Occipital lobe (tissue), 2 donors: ENCODE measurements around the gene CLIC4. TPM values are rescaled to one million over a fixed set of nuclear protein-coding genes. Genes with fewer than 3 reads are reported as not detected.
"Not testable (repeated sequence)": the region's sequence is repeated elsewhere in the genome, so short reads cannot be mapped to it uniquely, and the experiment has no call there.

Source experiments
- DNase-seq: peaks from one replicate; lab custom pipeline; 2025; lab: John Stamatoyannopoulos, UW
- total RNA-seq: library from RNA; depleted of rRNA; stranded (reverse); fragments of >200 nt; gene quantifications from one replicate; pipeline ENCODE4 v1.2.3, GENCODE V29; 2014

Gene CLIC4
- total RNA-seq, 1 donor from 2014 or later = 96.7 TPM

- DNase-seq = no peak
Observed at GRCh38 chr1:24771574-24771973, 26.3 kb downstream of the CLIC4 start.

- no peak for DNase-seq
Observed at GRCh38 chr1:24773618-24774017, 28.4 kb downstream of the CLIC4 start.

- no peak for DNase-seq
Observed at GRCh38 chr1:24775348-24775747, 30.1 kb downstream of the CLIC4 start.

- no peak for DNase-seq
Observed at GRCh38 chr1:24775916-24776315, 30.7 kb downstream of the CLIC4 start.

- no peak for DNase-seq
Observed at GRCh38 chr1:24776821-24777220, 31.6 kb downstream of the CLIC4 start.

- no peak for DNase-seq
Observed at GRCh38 chr1:24778141-24778540, 32.9 kb downstream of the CLIC4 start.

GRCh38 chr1:24779199-24779598 lies 34.0 kb downstream of the CLIC4 start:
- DNase-seq = not testable (repeated sequence)

GRCh38 chr1:24779689-24780464 lies 34.6 kb downstream of the CLIC4 start:
- DNase-seq = no peak

- not testable (repeated sequence) for DNase-seq
Observed at GRCh38 chr1:24780626-24781025, 35.4 kb downstream of the CLIC4 start.

- DNase-seq = no peak
Observed at GRCh38 chr1:24782689-24783088, 37.4 kb downstream of the CLIC4 start.

GRCh38 chr1:24783713-24784112 lies 38.5 kb downstream of the CLIC4 start:
- no peak for DNase-seq

- no peak for DNase-seq
Observed at GRCh38 chr1:24786191-24786590, 40.9 kb downstream of the CLIC4 start.

- no peak for DNase-seq
Observed at GRCh38 chr1:24790490-24790889, 45.2 kb downstream of the CLIC4 start.

GRCh38 chr1:24793447-24794129 lies 48.3 kb downstream of the CLIC4 start:
- DNase-seq = no peak

- DNase-seq = not testable (repeated sequence)
Observed at GRCh38 chr1:24794130-24794502, 48.9 kb downstream of the CLIC4 start.

- no peak for DNase-seq
Observed at GRCh38 chr1:24795236-24795635, 50.0 kb downstream of the CLIC4 start.

GRCh38 chr1:24796524-24796923 lies 51.3 kb downstream of the CLIC4 start:
- no peak for DNase-seq

GRCh38 chr1:24799242-24799641 lies 54.0 kb downstream of the CLIC4 start:
- DNase-seq = not testable (repeated sequence)

- DNase-seq = no peak
Observed at GRCh38 chr1:24801176-24801575, 55.9 kb downstream of the CLIC4 start.

- DNase-seq = no peak
Observed at GRCh38 chr1:24803220-24803619, 58.0 kb downstream of the CLIC4 start.

- DNase-seq = no peak
Observed at GRCh38 chr1:24803987-24804530, 58.8 kb downstream of the CLIC4 start.

GRCh38 chr1:24805534-24806301 lies 60.5 kb downstream of the CLIC4 start:
- no peak for DNase-seq
